SH-SY5Y (cell line): Measurements from ENCODE around the gene LOXL1.

Source experiments
- GATA2 ChIP-seq: IDR thresholded peaks from 2 replicates; pipeline ENCODE4 v1.6.1; 2011; ENCODE audit warnings: mild to moderate bottlenecking, low read depth, low read length
- GATA3 ChIP-seq: IDR thresholded peaks from 2 replicates; pipeline ENCODE4 v1.6.1; 2011; ENCODE audit warnings: low read depth, mild to moderate bottlenecking, low read length, moderate library complexity

DNA sequence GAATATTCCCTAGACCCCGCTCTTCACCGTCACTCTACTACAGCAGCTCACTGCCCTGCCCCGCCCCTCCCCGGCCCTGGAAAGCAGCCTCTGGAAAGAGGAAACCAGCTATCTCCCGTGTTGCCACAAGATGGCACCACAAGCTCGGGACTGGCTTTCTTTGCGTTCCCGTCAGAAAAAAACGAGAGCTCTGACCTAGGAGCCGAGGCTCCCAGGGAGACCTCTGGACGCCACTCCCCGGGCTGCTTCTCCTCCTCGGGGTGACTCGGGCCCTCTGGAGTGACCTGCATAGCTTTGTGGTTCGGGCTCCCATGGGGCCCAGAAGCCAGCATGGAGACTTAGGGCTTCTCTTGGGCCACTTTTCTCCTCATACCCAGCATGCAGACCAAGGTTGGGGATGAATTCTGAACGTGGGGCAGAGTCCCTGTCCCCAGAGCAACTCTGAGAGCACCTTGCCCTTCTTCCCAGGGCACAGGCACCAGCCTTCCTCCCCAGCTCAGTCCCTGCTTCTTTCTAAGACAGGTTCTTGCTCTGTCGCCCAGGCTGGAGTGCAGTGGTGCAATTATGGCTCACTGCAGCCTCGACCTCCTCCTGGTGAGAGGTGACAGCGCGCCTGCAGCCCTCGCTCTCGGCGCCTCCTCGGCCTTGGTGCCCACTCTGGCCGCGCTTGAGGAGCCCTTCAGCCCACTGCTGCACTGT, 46.9 kb downstream of the LOXL1 start:
- no peak for TF ChIP-seq GATA3
- no peak for TF ChIP-seq GATA2
